OCI-LY1 (cell line): ENCODE results near the gene KDM5B.

Source experiments
- H2AFZ ChIP-seq: fragments of 200-600 bp; sonication (generic), shearing (Covaris generic); 2 replicates; pipeline ENCODE4 v1.6.0; 2014; ENCODE audit warnings: antibody characterized with exemption, mild to moderate bottlenecking, low read length
- H3F3A ChIP-seq: fragments of 200-600 bp; sonication (generic), shearing (Covaris generic); 2 replicates; pipeline ENCODE4 v1.6.0; 2014; ENCODE audit warnings: mild to moderate bottlenecking, antibody characterized with exemption, low read length, moderate library complexity; ENCODE audit not compliant: insufficient read depth
- H3K27ac ChIP-seq: fragments of 200-600 bp; sonication (generic); 2 replicates; pipeline ENCODE4 v1.5.1; 2014; ENCODE audit warnings: low read length, mixed run types, mild to moderate bottlenecking, low read depth; ENCODE audit not compliant: poor library complexity, severe bottlenecking
- H3K27me3 ChIP-seq: fragments of 200-600 bp; sonication (generic); 2 replicates; pipeline ENCODE4 v1.6.0; 2014; ENCODE audit warnings: antibody characterized with exemption, mild to moderate bottlenecking, low read length, moderate library complexity; ENCODE audit not compliant: insufficient read depth
- H3K36me3 ChIP-seq: fragments of 200-600 bp; sonication (generic); 2 replicates; pipeline ENCODE4 v1.6.1; 2014; ENCODE audit warnings: mild to moderate bottlenecking, antibody characterized with exemption, low read length, moderate library complexity, mixed read lengths; ENCODE audit not compliant: insufficient read depth
- H3K4me1 ChIP-seq: fragments of 200-600 bp; sonication (generic); 2 replicates; pipeline ENCODE4 v1.5.1; 2014; ENCODE audit warnings: mild to moderate bottlenecking, low read length, moderate library complexity; ENCODE audit not compliant: insufficient read depth, severe bottlenecking
- H3K4me2 ChIP-seq: fragments of 200-600 bp; sonication (generic), shearing (Covaris generic); 2 replicates; pipeline ENCODE4 v1.6.1; 2014; ENCODE audit warnings: low read length
- H3K4me3 ChIP-seq: fragments of 200-600 bp; sonication (generic); 2 replicates; pipeline ENCODE4 v1.5.1; 2014; ENCODE audit warnings: low read length, low read depth, mild to moderate bottlenecking, mixed read lengths; ENCODE audit not compliant: poor library complexity, severe bottlenecking
- H3K79me2 ChIP-seq: fragments of 200-600 bp; shearing (Covaris generic); 2 replicates; pipeline ENCODE4 v1.6.1; 2016; ENCODE audit warnings: mixed run types, low read length, mixed read lengths; ENCODE audit not compliant: insufficient read depth
- H3K9ac ChIP-seq: fragments of 200-600 bp; sonication (generic), shearing (Covaris generic); 2 replicates; pipeline ENCODE4 v1.6.1; 2014; ENCODE audit warnings: mild to moderate bottlenecking, low read length, mixed read lengths
- H3K9me2 ChIP-seq: fragments of 200-600 bp; sonication (generic), shearing (Covaris generic); 2 replicates; pipeline ENCODE4 v1.6.1; 2014; ENCODE audit warnings: low read depth, mild to moderate bottlenecking, low read length, mixed read lengths
- H3K9me3 ChIP-seq: fragments of 200-600 bp; shearing (Covaris generic); 2 replicates; pipeline ENCODE4 v1.6.1; 2014; ENCODE audit warnings: low read length, mixed read lengths
- H4K20me1 ChIP-seq: fragments of 200-600 bp; sonication (generic), shearing (Covaris generic); 2 replicates; pipeline ENCODE4 v1.6.0; 2016; ENCODE audit warnings: mild to moderate bottlenecking, low read length; ENCODE audit not compliant: insufficient read depth
- EZH2 ChIP-seq: fragments of 200-600 bp; sonication (generic), shearing (Covaris generic); IDR thresholded peaks from 2 replicates; pipeline ENCODE4 v1.8.0; 2017; ENCODE audit warnings: borderline replicate concordance, mixed run types, mild to moderate bottlenecking, antibody characterized with exemption, low read length, moderate library complexity, mixed read lengths
- TF ChIP-seq, protein P1 (sequence below): fragments of 200-600 bp; sonication (generic), shearing (Covaris generic); IDR thresholded peaks from 2 replicates; pipeline ENCODE4 v1.5.1; 2017; ENCODE audit warnings: mild to moderate bottlenecking, antibody characterized with exemption, low read length, moderate library complexity, mixed read lengths

KDM5B gene

DNA sequence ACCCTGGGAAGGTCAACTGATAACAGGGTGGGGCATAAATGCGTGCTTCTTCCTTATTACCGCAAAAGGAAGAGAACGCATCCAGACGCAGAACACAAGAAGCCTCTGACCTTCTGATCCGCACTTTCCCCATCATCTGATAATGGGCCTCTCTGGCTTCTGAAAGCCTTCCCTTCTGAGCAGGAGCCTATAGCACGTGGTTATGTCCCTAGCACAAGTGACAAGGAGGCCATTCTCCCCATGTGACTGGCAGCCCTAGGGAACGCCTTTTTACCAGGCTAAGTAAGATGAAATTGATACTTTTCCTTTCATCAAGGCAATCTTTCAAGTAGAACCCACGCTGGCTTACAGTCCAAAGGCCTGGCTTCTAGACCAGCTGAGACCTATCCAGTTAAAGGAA lies 46.6 kb upstream of the KDM5B start:
- H3K36me3 ChIP-seq: no peaks in the 10 kb centered on the region
- no peaks in the 10 kb centered on the region for H3F3A ChIP-seq
- no peaks in the 10 kb centered on the region for H3K27me3 ChIP-seq
- no peak overlapping the region for H3K9ac ChIP-seq
- no peak overlapping the region for H2AFZ ChIP-seq
- no peak overlapping the region for H3K4me3 ChIP-seq
- no peaks in the 10 kb centered on the region for H4K20me1 ChIP-seq
- no peak overlapping the region for H3K27ac ChIP-seq
- no peaks in the 10 kb centered on the region for H3K79me2 ChIP-seq
- H3K4me1 ChIP-seq: peaks cover 9% of the 10 kb centered on the region
- no peaks in the 10 kb centered on the region for H3K9me2 ChIP-seq
- H3K9me3 ChIP-seq: no peaks in the 10 kb centered on the region
- no peak overlapping the region for H3K4me2 ChIP-seq
- TF ChIP-seq, protein P1, sequence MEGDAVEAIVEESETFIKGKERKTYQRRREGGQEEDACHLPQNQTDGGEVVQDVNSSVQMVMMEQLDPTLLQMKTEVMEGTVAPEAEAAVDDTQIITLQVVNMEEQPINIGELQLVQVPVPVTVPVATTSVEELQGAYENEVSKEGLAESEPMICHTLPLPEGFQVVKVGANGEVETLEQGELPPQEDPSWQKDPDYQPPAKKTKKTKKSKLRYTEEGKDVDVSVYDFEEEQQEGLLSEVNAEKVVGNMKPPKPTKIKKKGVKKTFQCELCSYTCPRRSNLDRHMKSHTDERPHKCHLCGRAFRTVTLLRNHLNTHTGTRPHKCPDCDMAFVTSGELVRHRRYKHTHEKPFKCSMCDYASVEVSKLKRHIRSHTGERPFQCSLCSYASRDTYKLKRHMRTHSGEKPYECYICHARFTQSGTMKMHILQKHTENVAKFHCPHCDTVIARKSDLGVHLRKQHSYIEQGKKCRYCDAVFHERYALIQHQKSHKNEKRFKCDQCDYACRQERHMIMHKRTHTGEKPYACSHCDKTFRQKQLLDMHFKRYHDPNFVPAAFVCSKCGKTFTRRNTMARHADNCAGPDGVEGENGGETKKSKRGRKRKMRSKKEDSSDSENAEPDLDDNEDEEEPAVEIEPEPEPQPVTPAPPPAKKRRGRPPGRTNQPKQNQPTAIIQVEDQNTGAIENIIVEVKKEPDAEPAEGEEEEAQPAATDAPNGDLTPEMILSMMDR: no peak
- no peak for TF ChIP-seq EZH2

DNA sequence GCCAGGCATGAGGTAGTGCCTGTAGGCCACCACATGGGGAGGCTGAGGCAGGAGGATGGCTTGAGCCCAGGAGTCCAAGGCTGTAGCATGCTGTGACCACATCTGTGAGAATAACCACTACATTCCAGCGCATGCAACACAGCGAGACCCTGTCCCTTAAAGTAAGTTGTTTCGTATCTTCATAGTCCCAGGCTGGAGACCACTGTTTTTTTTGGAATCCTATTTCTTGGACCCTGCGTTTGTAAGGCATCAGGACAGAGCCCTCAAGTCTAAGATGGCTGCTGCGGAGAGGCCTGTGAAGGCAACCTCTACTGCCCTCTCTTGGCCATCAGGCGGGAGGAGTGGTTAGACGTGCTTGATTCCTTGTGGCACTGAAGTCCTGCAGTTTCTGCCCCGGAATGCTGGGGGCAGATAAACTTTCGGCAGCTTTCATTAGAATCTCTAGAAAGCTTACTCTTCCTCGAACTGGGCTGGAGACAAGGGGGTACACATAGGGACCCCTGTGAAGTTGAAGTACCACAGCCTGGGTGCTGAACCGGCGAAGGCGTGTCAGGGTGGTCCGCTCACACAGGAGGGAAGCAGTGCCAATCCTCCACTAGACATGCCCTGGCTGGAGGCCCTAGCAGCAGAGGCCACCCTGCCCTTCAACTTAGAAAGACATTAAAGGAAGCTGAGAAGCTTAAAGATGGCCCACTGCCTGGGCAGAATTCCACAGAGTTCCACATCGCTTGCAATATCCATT lies 44.1 kb upstream of the KDM5B start:
- Histone ChIP-seq H3K4me3 (no peak overlapping the region), H3K4me1 (peaks cover 9% of the 10 kb centered on the region), H3K9ac (no peak overlapping the region), H3K36me3 (no peaks in the 10 kb centered on the region), H3K4me2 (no peak overlapping the region), H3K79me2 (no peaks in the 10 kb centered on the region), H3K27me3 (peaks cover 7% of the 10 kb centered on the region; the same call in 1 of the 2 replicates), H3K9me2 (no peaks in the 10 kb centered on the region), H3K9me3 (no peaks in the 10 kb centered on the region), H3F3A (no peaks in the 10 kb centered on the region), H4K20me1 (no peaks in the 10 kb centered on the region), H3K27ac (no peak overlapping the region), H2AFZ (no peak overlapping the region)
- no peak for TF ChIP-seq EZH2
- TF ChIP-seq, protein P1: peak; percentile 65

DNA sequence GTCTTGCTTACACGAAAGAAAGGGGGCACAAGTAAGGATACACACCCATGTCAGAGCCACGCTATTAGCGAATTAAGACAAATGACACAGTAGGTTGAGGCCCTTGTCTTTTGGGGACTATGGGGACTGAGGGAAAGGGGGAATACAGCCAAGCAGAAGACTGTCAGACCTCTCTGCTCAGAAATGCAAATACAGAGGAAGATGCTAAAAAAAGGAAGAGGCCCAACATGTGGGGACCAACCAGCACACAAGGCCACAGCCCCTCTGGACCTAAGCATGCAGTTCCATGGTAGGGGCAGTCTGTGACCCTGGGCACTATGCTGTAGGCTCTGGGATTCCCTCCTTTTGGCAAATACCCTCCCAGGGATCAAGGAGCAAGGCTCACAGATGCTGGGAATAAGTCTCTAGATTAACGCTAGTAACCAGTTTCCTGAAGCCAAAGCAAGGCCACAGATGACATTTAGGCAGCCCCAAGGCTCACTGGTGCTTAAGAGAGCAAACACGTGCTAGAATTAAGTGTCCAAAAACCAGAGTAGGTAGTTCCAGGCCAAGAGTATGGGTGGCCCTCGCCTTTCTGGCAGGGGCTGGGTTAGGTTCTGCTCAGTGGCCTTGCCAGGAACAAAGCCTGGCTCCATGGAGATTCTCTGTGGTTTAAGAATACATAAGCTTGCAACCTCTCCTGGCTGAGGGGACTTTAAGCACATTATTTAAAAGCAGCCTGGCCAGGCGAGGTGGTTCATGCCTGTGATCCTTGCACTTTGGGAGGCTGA lies 42.6 kb upstream of the KDM5B start:
- Histone ChIP-seq H3K9me2 (no peaks in the 10 kb centered on the region), H3K36me3 (no peaks in the 10 kb centered on the region), H3K4me3 (no peak overlapping the region), H3K9me3 (no peaks in the 10 kb centered on the region), H3F3A (no peaks in the 10 kb centered on the region), H4K20me1 (no peaks in the 10 kb centered on the region), H2AFZ (no peak overlapping the region), H3K27ac (no peak overlapping the region), H3K4me2 (no peak overlapping the region), H3K79me2 (no peaks in the 10 kb centered on the region), H3K4me1 (peaks cover 9% of the 10 kb centered on the region), H3K27me3 (peaks cover 9% of the 10 kb centered on the region), H3K9ac (no peak overlapping the region)
- TF ChIP-seq, protein P1: no peak
- no peak for TF ChIP-seq EZH2
